ENCODE data around the gene SOBP.

- no peak for TF ChIP-seq CTCF (IDR thresholded peaks at IDR 0.05)
- TF ChIP-seq POLR2A (IDR thresholded peaks at IDR 0.05): no peak
- TF ChIP-seq POLR2AphosphoS5 (IDR thresholded peaks at IDR 0.05): no peak
Observed at GRCh38 chr6:107574856-107575255, 84.9 kb downstream of the SOBP start.

All from breast epithelium (tissue), 3 donors.